ENCODE measurements around the gene SLC51B. TPM values are rescaled to one million over a fixed set of nuclear protein-coding genes. Genes with fewer than 3 reads are reported as not detected.
"Not testable (repeated sequence)": the region's sequence is repeated elsewhere in the genome, so short reads cannot be mapped to it uniquely, and the experiment has no call there.

SLC51B gene
- total and polyA plus RNA-seq, 9 of the 15 experiments (the other 6 are each of a cell fraction or from before 2014, with no cell fraction given): not detected

DNA sequence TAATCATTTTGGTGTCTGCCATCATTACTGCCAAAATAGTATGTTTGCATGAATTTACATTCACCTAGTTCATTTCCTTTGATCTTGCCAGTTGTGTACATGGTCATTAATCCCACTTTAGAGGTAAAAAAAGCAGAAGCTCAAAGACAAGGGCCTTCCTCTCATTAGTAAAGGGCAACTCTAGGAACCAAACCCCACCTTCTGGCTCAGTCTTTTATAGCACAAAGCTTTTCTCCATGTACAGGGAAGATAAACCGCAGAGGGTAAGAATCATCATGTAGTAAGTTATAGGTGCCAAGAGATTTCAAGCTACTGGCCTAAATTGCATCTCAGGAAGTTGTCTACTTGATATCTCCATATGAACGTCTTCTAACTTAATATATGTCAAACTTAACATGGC, 36.2 kb upstream of the SLC51B start (continued):
- peak in 1 of 3 experiments; percentile 44; a peak in 3 of 6 replicates for TF ChIP-seq CTCF (IDR thresholded peaks at IDR 0.05 in 2 of 3, conservative IDR thresholded peaks at IDR 0.05 in 1 of 3; ENCODE audit: insufficient read depth in 2 of 3, low read depth in 1 of 3, low read length in 3 of 3)
- TF ChIP-seq, protein P1, sequence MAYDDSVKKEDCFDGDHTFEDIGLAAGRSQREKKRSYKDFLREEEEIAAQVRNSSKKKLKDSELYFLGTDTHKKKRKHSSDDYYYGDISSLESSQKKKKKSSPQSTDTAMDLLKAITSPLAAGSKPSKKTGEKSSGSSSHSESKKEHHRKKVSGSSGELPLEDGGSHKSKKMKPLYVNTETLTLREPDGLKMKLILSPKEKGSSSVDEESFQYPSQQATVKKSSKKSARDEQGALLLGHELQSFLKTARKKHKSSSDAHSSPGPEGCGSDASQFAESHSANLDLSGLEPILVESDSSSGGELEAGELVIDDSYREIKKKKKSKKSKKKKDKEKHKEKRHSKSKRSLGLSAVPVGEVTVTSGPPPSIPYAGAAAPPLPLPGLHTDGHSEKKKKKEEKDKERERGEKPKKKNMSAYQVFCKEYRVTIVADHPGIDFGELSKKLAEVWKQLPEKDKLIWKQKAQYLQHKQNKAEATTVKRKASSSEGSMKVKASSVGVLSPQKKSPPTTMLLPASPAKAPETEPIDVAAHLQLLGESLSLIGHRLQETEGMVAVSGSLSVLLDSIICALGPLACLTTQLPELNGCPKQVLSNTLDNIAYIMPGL (CRISPR knock-in tag; IDR thresholded peaks at IDR 0.05): no peak
- TF ChIP-seq KDM1A (IDR thresholded peaks at IDR 0.05): no peak
- no peak for TF ChIP-seq SOX6 (IDR thresholded peaks at IDR 0.05)

DNA sequence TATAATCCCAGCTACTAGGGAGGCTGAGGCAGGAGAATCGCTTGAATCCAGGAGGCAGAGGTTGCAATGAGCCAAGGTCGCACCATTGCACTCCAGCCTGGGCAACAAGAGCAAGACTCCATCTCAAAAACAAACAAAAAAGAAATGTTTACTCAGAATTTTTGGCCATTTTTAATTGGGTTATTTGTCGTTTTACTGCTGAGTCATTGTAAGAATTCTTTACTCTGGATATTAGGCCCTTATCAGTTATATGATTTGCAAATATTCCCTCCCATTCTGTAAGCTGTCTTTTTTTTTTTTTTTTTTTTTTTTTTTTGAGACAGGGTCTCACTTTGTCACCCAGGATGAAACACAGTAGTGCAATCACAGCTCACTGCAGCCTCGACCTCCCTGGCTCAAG, 34.0 kb upstream of the SLC51B start:
- H2AFZ ChIP-seq (ENCODE audit: low read depth, low read length); H3K27me3 ChIP-seq (ENCODE audit: control insufficient read depth in 2 of 2, insufficient read depth in 2 of 2, low read length in 2 of 2); H3K4me2 ChIP-seq (ENCODE audit: insufficient read depth, low read length); H3K9me1 ChIP-seq (ENCODE audit: control insufficient read depth, insufficient read depth, low read length); H3K4me1 ChIP-seq (replicated peaks in 1 of 2; ENCODE audit: control insufficient read depth in 2 of 2, insufficient read depth in 2 of 2, low read length in 2 of 2); H3K79me2 ChIP-seq (ENCODE audit: control insufficient read depth, insufficient read depth, low read length); ATAC-seq; CTCF ChIA-PET (ENCODE audit: low intra/inter-chr PET ratio); H3K9ac ChIP-seq (ENCODE audit: insufficient read depth in 1 of 2, low read depth in 2 of 2, low read length in 2 of 2); DNase-seq (ENCODE audit: extremely low read depth in 1 of 4, low spot score in 3 of 4); H3K4me3 ChIP-seq; in situ Hi-C loops (cut with MboI); intact Hi-C loops (cut with micrococcal nuclease); BruUV-seq (replicated peaks); H4K20me1 ChIP-seq (replicated peaks; ENCODE audit: control insufficient read depth, insufficient read depth, low read length); H3K9me3 ChIP-seq (replicated peaks; ENCODE audit: control insufficient read depth, insufficient read depth, low read depth, low read length); FAIRE-seq; H3K27ac ChIP-seq (ENCODE audit: extremely low read depth, low read depth, low read length): not testable (repeated sequence)
- 78% methylated on average over 4 of the region's 4 CpGs for WGBS (ENCODE audit: insufficient coverage, low coverage, missing lambda C conversion rate)
- TF ChIP-seq MAFG (tag; conservative IDR thresholded peaks at IDR 0.05) (peak; percentile 60), ZNF316 (IDR thresholded peaks at IDR 0.05) (peak; percentile 65), C11orf30 (IDR thresholded peaks at IDR 0.05; ENCODE audit: low read depth) (peak; percentile 32; the same call in 1 of the 2 replicates), NFE2 (IDR thresholded peaks at IDR 0.05; ENCODE audit: low read depth) (0 out of 2 replicates have a peak, but pooled peaks have one; percentile 13)
- POLR2A ChIA-PET: interaction anchor here (2.2 kb wide), 1 partner anchor 16 kb away, joined by 8 read pairs; no protein-coding TSS in a partner anchor
- peaks cover 31% of the 10 kb centered on the region for H3K36me3 ChIP-seq (ENCODE audit: control insufficient read depth, insufficient read depth, low read length)
